ENCODE results near the gene PPP1R12C. TPM values are rescaled to one million over a fixed set of nuclear protein-coding genes. Genes with fewer than 3 reads are reported as not detected.

The PPP1R12C gene
- total and polyA plus RNA-seq, 7 donors, result 20.5 to 59.1 (median 28.5) TPM

- Histone ChIP-seq H3K4me1 (no peaks in the 10 kb centered on the region), H3K27ac (no peak overlapping the region), H3K9me3 (peaks cover 4% of the 10 kb centered on the region), H3K36me3 (ENCODE audit: insufficient read depth in 1 of 2, low read depth in 1 of 2) (peaks cover 2 to 40% of the 10 kb centered on the region in 2 donors), H3K4me3 (no peak overlapping the region), H3K27me3 (ENCODE audit: insufficient read depth in 3 of 3, low read length in 2 of 3) (no peaks in the 10 kb centered on the region)
- intact Hi-C loops (cut with DNase I), result no loop called here
- ATAC-seq (no peak), DNase-seq (peak in 1 of 2 donors; percentile 15)
- TF ChIP-seq CTCF (IDR thresholded peaks at IDR 0.05), result no peak
- 92 to 93% (median 93%) methylated on average over 6 of the region's 6 CpGs for WGBS, 3 donors
Measured at GRCh38 chr19:55106591-55106990, 10.8 kb downstream of the PPP1R12C start.

GRCh38 chr19:55105237-55105636 lies 12.2 kb downstream of the PPP1R12C start:
- intact Hi-C loops (cut with DNase I), result no loop called here
- Histone ChIP-seq H3K27me3 (ENCODE audit: insufficient read depth in 3 of 3, low read length in 2 of 3) (no peaks in the 10 kb centered on the region), H3K27ac (no peak overlapping the region), H3K4me3 (no peak overlapping the region), H3K9me3 (peaks cover 4% of the 10 kb centered on the region), H3K36me3 (ENCODE audit: insufficient read depth in 1 of 2, low read depth in 1 of 2) (peaks cover 2 to 51% of the 10 kb centered on the region in 2 donors), H3K4me1 (no peaks in the 10 kb centered on the region)
- no peak for ATAC-seq
- TF ChIP-seq CTCF (IDR thresholded peaks at IDR 0.05), result no peak
- no peak for DNase-seq
- WGBS, 3 donors, result 75 to 86% (median 78%) methylated on average over 2 of the region's 2 CpGs

GRCh38 chr19:55103190-55103589 lies 14.2 kb downstream of the PPP1R12C start:
- 97 to 100% (median 98%) methylated on average over 9 of the region's 9 CpGs for WGBS, 3 donors
- ATAC-seq, result no peak
- no peaks in the 10 kb centered on the region for H3K27me3 ChIP-seq (ENCODE audit: insufficient read depth in 3 of 3, low read length in 2 of 3)
- H3K9me3 ChIP-seq, result peaks cover 4% of the 10 kb centered on the region
- intact Hi-C loops (cut with DNase I), result no loop called here
- no peak for TF ChIP-seq CTCF (IDR thresholded peaks at IDR 0.05)
- peaks cover 2 to 53% of the 10 kb centered on the region in 2 donors for H3K36me3 ChIP-seq (ENCODE audit: insufficient read depth in 1 of 2, low read depth in 1 of 2)
- DNase-seq, result peak in 1 of 2 donors; percentile 34
- no peak overlapping the region for H3K4me3 ChIP-seq
- peaks cover 5% of the 10 kb centered on the region for H3K4me1 ChIP-seq
- no peak overlapping the region for H3K27ac ChIP-seq

GRCh38 chr19:55101261-55101660 lies 16.2 kb downstream of the PPP1R12C start:
- Histone ChIP-seq H3K4me1 (peaks cover 5% of the 10 kb centered on the region), H3K27ac (no peak overlapping the region), H3K27me3 (ENCODE audit: insufficient read depth in 3 of 3, low read length in 2 of 3) (no peaks in the 10 kb centered on the region), H3K36me3 (ENCODE audit: insufficient read depth in 1 of 2, low read depth in 1 of 2) (peaks cover 2 to 59% of the 10 kb centered on the region in 2 donors), H3K9me3 (peaks cover 4% of the 10 kb centered on the region), H3K4me3 (no peak overlapping the region)
- 80 to 89% (median 83%) methylated on average over 10 of the region's 10 CpGs for WGBS, 3 donors
- intact Hi-C loops (cut with DNase I), result no loop called here
- TF ChIP-seq CTCF (IDR thresholded peaks at IDR 0.05), result no peak
- DNase-seq, result peak in 1 of 2 donors; percentile 24
- no peak for ATAC-seq
